Urinary bladder (tissue), 4 donors: ENCODE results near the gene PPP2R5C. TPM values are rescaled to one million over a fixed set of nuclear protein-coding genes. Genes with fewer than 3 reads are reported as not detected.

Source experiments
- DNase-seq: peaks from one replicate; pipeline ENCODE4 v3.0.0-alpha.2; 2015; ENCODE audit errors: extremely low spot score
- H3K27ac ChIP-seq: one replicate; pipeline ENCODE4 v1.5.1; 2013; ENCODE audit warnings: low read depth, mild to moderate bottlenecking, moderate library complexity
- H3K36me3 ChIP-seq: one replicate; pipeline ENCODE4 v1.6.1; 2013; ENCODE audit warnings: mild to moderate bottlenecking, moderate library complexity; ENCODE audit not compliant: insufficient read depth
- H3K4me1 ChIP-seq: one replicate; pipeline ENCODE4 v1.6.1; 2013; ENCODE audit warnings: mild to moderate bottlenecking, moderate library complexity; ENCODE audit not compliant: insufficient read depth
- H3K4me3 ChIP-seq: one replicate; pipeline ENCODE4 v1.5.1; 2013; ENCODE audit warnings: low read depth, low read length
- WGBS: extraction: QIAGEN DNeasy Blood & Tissue Kit; methylation state at CpG from one replicate; pipeline ENCODE4 v1.1.7; 2013; 5-methylcytosine and 5-hydroxymethylcytosine counted together
- polyA plus RNA-seq: library from polyadenylated mRNA; stranded (reverse); fragments of 200-250 nt; gene quantifications from one replicate; pipeline ENCODE4 v1.2.3, GENCODE V29; 2013
- total RNA-seq: library from RNA; depleted of rRNA; stranded (reverse); fragments of >200 nt; gene quantifications from one replicate; pipeline ENCODE4 v1.2.3, GENCODE V29; 2014
- donor health status: healthy with polysubstance abuse.
- donor health status: healthy.

Gene PPP2R5C
- total and polyA plus RNA-seq, 2 donors = 85.4 to 118 TPM

GRCh38 chr14:101844751-101845150 is 83.2 kb downstream of the PPP2R5C start:
- WGBS = 88% methylated on average over 3 of the region's 3 CpGs
- Histone ChIP-seq H3K27ac (no peak overlapping the region), H3K4me1 (no peaks in the 10 kb centered on the region), H3K4me3 (no peak overlapping the region), H3K36me3 (no peaks in the 10 kb centered on the region)
- no peak for DNase-seq

GRCh38 chr14:101845496-101845895 is 84.0 kb downstream of the PPP2R5C start:
- Histone ChIP-seq H3K36me3 (no peaks in the 10 kb centered on the region), H3K4me3 (no peak overlapping the region), H3K27ac (no peak overlapping the region), H3K4me1 (no peaks in the 10 kb centered on the region)
- DNase-seq = no peak
- WGBS = 75% methylated on average over 2 of the region's 2 CpGs

DNA sequence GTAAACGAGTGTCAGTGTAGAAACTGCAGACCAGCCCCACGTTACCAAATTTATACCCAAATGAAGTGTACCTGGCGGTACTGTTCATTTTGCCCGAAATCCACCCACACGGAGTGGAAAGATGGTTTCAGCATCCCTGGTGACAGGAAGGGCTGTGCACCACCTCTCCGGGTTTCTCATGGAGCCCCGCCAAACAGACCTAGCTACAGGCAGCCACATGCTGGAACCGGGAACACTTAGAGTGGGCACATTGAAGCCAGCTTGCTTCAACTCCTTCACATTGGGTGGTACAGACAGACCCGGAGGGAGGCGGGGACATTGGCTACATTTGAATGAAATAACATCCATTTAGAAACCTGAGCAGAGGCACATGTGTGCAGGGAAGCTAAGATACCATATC is 84.4 kb downstream of the PPP2R5C start:
- Histone ChIP-seq H3K4me1 (no peaks in the 10 kb centered on the region), H3K4me3 (no peak overlapping the region), H3K27ac (no peak overlapping the region), H3K36me3 (no peaks in the 10 kb centered on the region)
- DNase-seq = no peak
- 83% methylated on average over 10 of the region's 10 CpGs for WGBS

DNA sequence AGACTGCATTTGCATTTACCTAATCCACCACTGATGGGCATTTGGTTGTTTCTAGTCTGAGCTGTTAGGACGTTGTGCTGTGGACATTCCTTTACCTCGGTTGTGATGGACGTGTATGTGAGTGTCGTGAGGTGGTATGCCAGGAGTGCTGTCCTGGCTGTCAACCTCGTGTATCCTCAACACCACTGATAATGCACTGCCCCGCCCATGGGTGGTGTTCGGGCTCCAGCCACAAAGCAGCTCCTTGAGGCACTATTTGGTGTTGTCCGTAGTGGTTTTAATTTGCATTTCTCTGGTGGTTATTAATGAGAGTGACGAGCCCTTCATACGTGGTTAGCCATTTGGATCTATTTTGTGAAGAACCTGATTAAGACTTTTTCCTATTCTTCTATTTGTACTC is 87.6 kb downstream of the PPP2R5C start:
- H3K4me1 ChIP-seq = no peaks in the 10 kb centered on the region
- no peaks in the 10 kb centered on the region for H3K36me3 ChIP-seq
- 77% methylated on average over 10 of the region's 10 CpGs for WGBS
- no peak overlapping the region for H3K4me3 ChIP-seq
- no peak for DNase-seq
- H3K27ac ChIP-seq = no peak overlapping the region

DNA sequence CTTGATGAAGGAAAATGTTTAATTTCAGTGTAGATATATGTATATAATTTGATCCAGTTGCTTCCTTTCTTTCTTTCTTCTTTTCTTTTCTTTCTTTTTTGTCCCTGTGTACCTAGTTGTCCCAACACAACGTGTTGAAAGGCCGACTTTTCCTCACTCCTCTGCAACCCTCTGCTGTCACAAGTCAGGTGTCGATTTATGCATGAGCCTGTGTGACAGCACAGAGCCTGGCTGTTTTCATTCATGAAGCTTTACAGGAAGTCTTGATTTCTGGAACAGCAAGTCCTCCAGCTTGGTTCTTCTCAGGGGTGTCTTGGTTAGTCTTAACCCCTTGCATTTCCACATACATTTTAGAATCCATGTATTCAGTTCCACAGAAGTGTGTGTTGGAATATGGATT is 88.1 kb downstream of the PPP2R5C start:
- Histone ChIP-seq H3K27ac (no peak overlapping the region), H3K4me3 (no peak overlapping the region), H3K4me1 (no peaks in the 10 kb centered on the region), H3K36me3 (no peaks in the 10 kb centered on the region)
- no peak for DNase-seq
- WGBS = 67% methylated on average over 3 of the region's 3 CpGs

- no peak for DNase-seq
- no peaks in the 10 kb centered on the region for H3K4me1 ChIP-seq
- H3K27ac ChIP-seq = no peak overlapping the region
- WGBS = 92% methylated on average over 3 of the region's 3 CpGs
- no peaks in the 10 kb centered on the region for H3K36me3 ChIP-seq
- no peak overlapping the region for H3K4me3 ChIP-seq
Measured at GRCh38 chr14:101851183-101851582, 89.7 kb downstream of the PPP2R5C start.

- 87% methylated on average over 7 of the region's 7 CpGs for WGBS
- Histone ChIP-seq H3K4me1 (no peaks in the 10 kb centered on the region), H3K4me3 (no peak overlapping the region), H3K27ac (no peak overlapping the region), H3K36me3 (no peaks in the 10 kb centered on the region)
- DNase-seq = no peak
Measured at GRCh38 chr14:101851736-101852405, 90.4 kb downstream of the PPP2R5C start.

DNA sequence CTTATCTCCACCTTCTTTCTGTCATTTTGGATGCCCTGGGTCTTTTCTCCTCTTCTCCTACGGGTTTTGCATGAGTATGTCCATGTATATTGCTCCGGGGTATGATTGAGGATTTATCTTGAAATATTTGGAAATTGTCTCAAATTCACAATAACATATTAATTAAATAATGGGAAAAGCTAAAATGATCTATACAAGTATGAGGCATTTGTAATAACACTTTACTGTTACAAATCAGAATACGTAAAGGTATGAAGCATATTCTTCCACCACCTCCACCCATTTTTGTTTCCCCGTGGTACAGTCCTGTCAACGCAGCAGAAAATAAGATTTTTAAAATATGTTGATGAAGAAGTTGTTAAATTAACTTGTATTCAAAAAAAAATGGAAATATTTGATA is 91.3 kb downstream of the PPP2R5C start:
- no peak for DNase-seq
- Histone ChIP-seq H3K27ac (no peak overlapping the region), H3K4me1 (no peaks in the 10 kb centered on the region), H3K36me3 (no peaks in the 10 kb centered on the region), H3K4me3 (no peak overlapping the region)
- 93% methylated on average over 5 of the region's 5 CpGs for WGBS

DNA sequence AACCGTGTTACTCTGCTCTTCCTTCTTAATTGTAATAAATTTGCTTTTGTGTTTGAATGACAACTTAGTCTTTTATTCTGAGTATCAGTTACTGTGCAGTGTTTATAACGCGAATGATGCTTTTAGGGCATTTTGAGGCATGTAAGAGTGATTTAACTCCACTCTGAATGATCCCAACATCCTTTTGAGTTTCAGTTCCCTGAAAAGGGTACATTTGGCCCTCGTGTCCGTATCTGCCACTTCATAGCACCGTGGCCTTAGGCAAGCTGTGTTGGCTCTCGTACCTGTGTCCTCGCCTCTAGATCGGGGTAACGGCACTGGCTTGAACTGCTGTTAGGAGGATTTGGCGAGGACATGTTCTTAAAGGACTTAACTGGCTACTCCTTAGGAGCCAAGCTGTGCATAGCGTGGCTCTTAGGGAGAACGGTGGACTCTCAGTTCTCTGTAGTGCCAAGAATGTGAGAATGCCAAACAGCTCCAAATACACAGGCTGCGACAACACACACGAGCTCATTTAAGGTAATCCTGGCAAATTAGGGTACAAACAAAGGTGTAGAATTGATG is 92.0 kb downstream of the PPP2R5C start:
- WGBS = 78% methylated on average over 15 of the region's 15 CpGs

GRCh38 chr14:101854366-101854765 is 92.9 kb downstream of the PPP2R5C start:
- no peak for DNase-seq
- H3K27ac ChIP-seq = no peak overlapping the region
- no peaks in the 10 kb centered on the region for H3K36me3 ChIP-seq
- no peak overlapping the region for H3K4me3 ChIP-seq
- no peaks in the 10 kb centered on the region for H3K4me1 ChIP-seq
- WGBS = 78% methylated on average over 5 of the region's 5 CpGs

More for the DNA sequence above, 92.0 kb downstream of the PPP2R5C start:
- Histone ChIP-seq H3K36me3 (no peaks in the 10 kb centered on the region), H3K4me3 (no peak overlapping the region), H3K4me1 (no peaks in the 10 kb centered on the region), H3K27ac (no peak overlapping the region)
- no peak for DNase-seq

GRCh38 chr14:101855958-101856357 is 94.4 kb downstream of the PPP2R5C start:
- 78% methylated on average over 5 of the region's 5 CpGs for WGBS
- Histone ChIP-seq H3K36me3 (no peaks in the 10 kb centered on the region), H3K27ac (no peak overlapping the region), H3K4me1 (no peaks in the 10 kb centered on the region), H3K4me3 (no peak overlapping the region)
- DNase-seq = no peak

DNA sequence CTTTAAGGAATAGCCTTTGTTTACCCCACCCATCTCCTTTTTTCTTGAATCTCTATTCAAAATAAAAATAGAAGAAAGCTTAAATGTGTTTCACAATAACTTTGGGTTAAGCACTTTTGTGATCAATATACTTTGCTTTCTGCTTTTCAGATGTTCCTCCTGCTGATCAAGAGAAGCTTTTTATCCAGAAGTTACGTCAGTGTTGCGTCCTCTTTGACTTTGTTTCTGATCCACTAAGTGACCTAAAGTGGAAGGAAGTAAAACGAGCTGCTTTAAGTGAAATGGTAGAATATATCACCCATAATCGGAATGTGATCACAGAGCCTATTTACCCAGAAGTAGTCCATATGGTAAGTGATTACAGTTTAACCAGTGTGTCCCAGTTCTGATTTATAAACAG is 95.0 kb downstream of the PPP2R5C start:
- no peaks in the 10 kb centered on the region for H3K36me3 ChIP-seq
- no peak overlapping the region for H3K4me3 ChIP-seq
- 78% methylated on average over 4 of the region's 4 CpGs for WGBS
- DNase-seq = no peak
- H3K27ac ChIP-seq = no peak overlapping the region
- no peaks in the 10 kb centered on the region for H3K4me1 ChIP-seq

- 98% methylated on average over 1 of the region's 1 CpG for WGBS
- Histone ChIP-seq H3K4me1 (no peaks in the 10 kb centered on the region), H3K27ac (no peak overlapping the region), H3K4me3 (no peak overlapping the region), H3K36me3 (no peaks in the 10 kb centered on the region)
- no peak for DNase-seq
Measured at GRCh38 chr14:101857226-101857625, 95.7 kb downstream of the PPP2R5C start.

DNA sequence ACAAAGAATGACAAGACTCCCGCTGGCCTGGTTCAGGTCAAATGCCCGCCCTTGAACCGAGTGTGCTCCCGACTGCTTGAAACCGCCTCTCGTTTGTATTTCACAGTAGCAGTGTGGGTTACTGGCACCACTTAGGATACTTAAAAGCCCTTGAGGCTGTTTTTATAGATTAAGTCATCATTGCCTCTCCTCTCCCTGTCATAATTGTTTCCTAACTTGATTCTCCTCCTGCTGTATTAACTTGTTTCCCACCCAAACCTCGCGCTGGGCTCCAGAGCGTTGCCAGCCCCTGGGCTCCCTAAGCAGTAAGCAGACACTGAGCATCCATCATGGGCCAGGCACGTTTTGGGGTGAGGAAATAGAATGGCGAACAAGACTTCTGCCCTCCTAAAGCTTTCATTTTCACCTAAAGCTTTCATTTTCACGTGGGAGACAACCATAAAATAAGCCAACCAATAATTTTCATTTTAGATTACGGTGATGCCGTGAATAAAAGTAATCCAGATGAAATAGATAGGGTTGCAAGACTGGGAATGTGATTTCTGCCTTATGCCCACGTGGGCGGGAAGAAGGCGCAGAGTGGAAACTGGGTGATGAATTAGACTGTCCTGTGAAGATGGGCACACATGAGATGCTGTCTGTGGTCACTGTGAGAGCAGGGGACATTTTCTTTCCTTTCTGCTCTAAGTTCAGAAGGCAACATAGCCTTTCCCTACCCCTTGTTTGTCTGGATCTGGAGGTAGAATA is 97.5 kb downstream of the PPP2R5C start:
- no peak for DNase-seq
- no peaks in the 10 kb centered on the region for H3K36me3 ChIP-seq
- H3K4me1 ChIP-seq = no peaks in the 10 kb centered on the region
- H3K4me3 ChIP-seq = no peak overlapping the region
- H3K27ac ChIP-seq = no peak overlapping the region
- WGBS = 89% methylated on average over 17 of the region's 17 CpGs
